Neural progenitor cell (in vitro differentiated cells): ENCODE measurements around the gene RCAN3. TPM values are rescaled to one million over a fixed set of nuclear protein-coding genes. Genes with fewer than 3 reads are reported as not detected.
"Not testable (repeated sequence)": the region's sequence is repeated elsewhere in the genome, so short reads cannot be mapped to it uniquely, and the experiment has no call there.

Source experiments
- DNase-seq: peaks from one replicate; pipeline ENCODE4 v3.0.0-alpha.2; 2016; ENCODE audit warnings: low spot score
- H2AFZ ChIP-seq: fragments of 200-600 bp; sonication (generic); replicated peaks from 2 replicates; pipeline ENCODE4 v1.6.1; 2016; ENCODE audit warnings: antibody characterized with exemption
- H3F3A ChIP-seq: fragments of 200-600 bp; sonication (generic); 2 replicates; pipeline ENCODE4 v1.6.1; 2016; ENCODE audit warnings: antibody characterized with exemption, low read depth
- H3K27ac ChIP-seq: fragments of 200-600 bp; sonication (generic); 2 replicates; pipeline ENCODE4 v1.5.1; 2016; ENCODE audit warnings: mild to moderate bottlenecking
- H3K27me3 ChIP-seq: fragments of 200-600 bp; sonication (generic); 2 replicates; pipeline ENCODE4 v1.6.1; 2016; ENCODE audit warnings: mild to moderate bottlenecking, moderate library complexity
- H3K36me3 ChIP-seq: fragments of 200-600 bp; sonication (generic); 2 replicates; pipeline ENCODE4 v1.5.1; 2016
- H3K4me1 ChIP-seq: fragments of 200-600 bp; sonication (generic); 2 replicates; pipeline ENCODE4 v1.6.1; 2016; ENCODE audit warnings: mixed run types
- H3K4me2 ChIP-seq: fragments of 200-600 bp; sonication (generic); 2 replicates; pipeline ENCODE4 v1.6.1; 2016
- H3K4me3 ChIP-seq: fragments of 200-600 bp; sonication (generic); 2 replicates; pipeline ENCODE4 v1.5.1; 2016
- H3K79me2 ChIP-seq: fragments of 200-600 bp; sonication (generic); 2 replicates; pipeline ENCODE4 v1.6.1; 2016; ENCODE audit warnings: low read depth
- H3K9ac ChIP-seq: fragments of 200-600 bp; sonication (generic); 2 replicates; pipeline ENCODE4 v1.6.1; 2016
- H3K9me3 ChIP-seq: fragments of 200-600 bp; sonication (generic); 2 replicates; pipeline ENCODE4 v1.5.1; 2016; ENCODE audit warnings: low read depth
- H4K20me1 ChIP-seq: fragments of 200-600 bp; sonication (generic); 2 replicates; pipeline ENCODE4 v1.6.1; 2016; ENCODE audit warnings: low read depth
- H3K27ac Mint-ChIP-seq: 3 replicates; pipeline ENCODE4 v1.8.0; 2021; ENCODE audit warnings: mixed read lengths
- H3K27me3 Mint-ChIP-seq: 2 replicates; pipeline ENCODE4 v1.8.0; 2022; ENCODE audit warnings: low read depth, mild to moderate bottlenecking, inconsistent platforms, moderate library complexity, mixed read lengths; ENCODE audit not compliant: insufficient read depth
- H3K36me3 Mint-ChIP-seq: 3 replicates; pipeline ENCODE4 v1.8.0; 2021; ENCODE audit warnings: mixed read lengths
- H3K4me1 Mint-ChIP-seq: 3 replicates; pipeline ENCODE4 v1.8.0; 2021; ENCODE audit warnings: mixed read lengths
- H3K4me3 Mint-ChIP-seq: 3 replicates; pipeline ENCODE4 v1.8.0; 2021; ENCODE audit warnings: mild to moderate bottlenecking, moderate library complexity, mixed read lengths
- H3K9me3 Mint-ChIP-seq: 3 replicates; pipeline ENCODE4 v1.8.0; 2020; ENCODE audit warnings: mixed read lengths
- EZH2 ChIP-seq: fragments of 200-600 bp; sonication (generic); IDR thresholded peaks from 2 replicates; pipeline ENCODE4 v1.6.1; 2017; ENCODE audit warnings: antibody characterized with exemption, mild to moderate bottlenecking, moderate library complexity
- EZH2phosphoT487 ChIP-seq: fragments of 200-600 bp; sonication (generic); IDR thresholded peaks from 2 replicates; pipeline ENCODE4 v1.6.1; 2017; ENCODE audit warnings: antibody characterized with exemption
- total RNA-seq: library from RNA; depleted of rRNA; stranded (reverse); fragments of >200 nt; gene quantifications from 2 replicates; pipeline ENCODE4 v1.2.3, GENCODE V29; 2015; ENCODE audit warnings: low replicate concordance
- TF ChIP-seq, protein P1 (sequence below): fragments of 200-600 bp; sonication (generic); IDR thresholded peaks from 2 replicates; pipeline ENCODE4 v1.5.1; 2017; ENCODE audit warnings: antibody characterized with exemption, mild to moderate bottlenecking

The RCAN3 gene
- total RNA-seq, 1 donor from 2014 or later, result 9.3 TPM

DNA sequence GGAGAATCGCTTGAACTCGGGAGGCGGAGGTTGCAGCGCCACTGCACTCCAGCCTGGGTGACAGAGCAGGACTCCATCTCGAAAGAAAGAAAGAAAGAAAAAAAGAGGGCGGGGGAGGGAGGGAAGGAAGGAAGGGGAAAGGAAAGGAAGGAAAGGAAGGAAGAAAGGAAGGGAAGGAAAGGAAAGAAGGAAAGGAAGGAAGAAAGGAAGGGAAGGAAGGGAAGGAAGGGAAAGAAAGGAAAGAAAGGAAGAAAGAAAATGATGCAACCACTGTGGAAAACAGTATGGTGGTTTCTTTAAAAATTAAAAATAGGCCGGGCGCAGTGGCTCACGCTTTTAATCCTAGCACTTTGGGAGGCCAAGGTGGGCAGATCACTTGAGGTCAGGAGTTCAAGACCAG lies 15.2 kb upstream of the RCAN3 start:
- H3K36me3 Mint-ChIP-seq, result no peaks in the 10 kb centered on the region
- no peaks in the 10 kb centered on the region for H3K27me3 ChIP-seq
- TF ChIP-seq EZH2 (no peak), EZH2phosphoT487 (no peak)
- TF ChIP-seq, protein P1, sequence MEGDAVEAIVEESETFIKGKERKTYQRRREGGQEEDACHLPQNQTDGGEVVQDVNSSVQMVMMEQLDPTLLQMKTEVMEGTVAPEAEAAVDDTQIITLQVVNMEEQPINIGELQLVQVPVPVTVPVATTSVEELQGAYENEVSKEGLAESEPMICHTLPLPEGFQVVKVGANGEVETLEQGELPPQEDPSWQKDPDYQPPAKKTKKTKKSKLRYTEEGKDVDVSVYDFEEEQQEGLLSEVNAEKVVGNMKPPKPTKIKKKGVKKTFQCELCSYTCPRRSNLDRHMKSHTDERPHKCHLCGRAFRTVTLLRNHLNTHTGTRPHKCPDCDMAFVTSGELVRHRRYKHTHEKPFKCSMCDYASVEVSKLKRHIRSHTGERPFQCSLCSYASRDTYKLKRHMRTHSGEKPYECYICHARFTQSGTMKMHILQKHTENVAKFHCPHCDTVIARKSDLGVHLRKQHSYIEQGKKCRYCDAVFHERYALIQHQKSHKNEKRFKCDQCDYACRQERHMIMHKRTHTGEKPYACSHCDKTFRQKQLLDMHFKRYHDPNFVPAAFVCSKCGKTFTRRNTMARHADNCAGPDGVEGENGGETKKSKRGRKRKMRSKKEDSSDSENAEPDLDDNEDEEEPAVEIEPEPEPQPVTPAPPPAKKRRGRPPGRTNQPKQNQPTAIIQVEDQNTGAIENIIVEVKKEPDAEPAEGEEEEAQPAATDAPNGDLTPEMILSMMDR, result no peak
- H2AFZ ChIP-seq, result no peak overlapping the region
- H3K9me3 ChIP-seq, result no peaks in the 10 kb centered on the region
- no peak overlapping the region for H3K27ac Mint-ChIP-seq
- no peaks in the 10 kb centered on the region for H3K4me1 ChIP-seq
- no peak for DNase-seq
- no peak overlapping the region for H3K4me3 Mint-ChIP-seq
- H3K27ac ChIP-seq, result no peak overlapping the region
- H3K27me3 Mint-ChIP-seq, result peaks cover 11% of the 10 kb centered on the region
- no peaks in the 10 kb centered on the region for H3K79me2 ChIP-seq
- H4K20me1 ChIP-seq, result no peaks in the 10 kb centered on the region
- H3F3A ChIP-seq, result no peaks in the 10 kb centered on the region
- no peak overlapping the region for H3K4me3 ChIP-seq
- no peak overlapping the region for H3K9ac ChIP-seq
- H3K4me1 Mint-ChIP-seq, result no peaks in the 10 kb centered on the region
- H3K4me2 ChIP-seq, result no peak overlapping the region
- H3K36me3 ChIP-seq, result no peaks in the 10 kb centered on the region
- H3K9me3 Mint-ChIP-seq, result peaks cover 8% of the 10 kb centered on the region

DNA sequence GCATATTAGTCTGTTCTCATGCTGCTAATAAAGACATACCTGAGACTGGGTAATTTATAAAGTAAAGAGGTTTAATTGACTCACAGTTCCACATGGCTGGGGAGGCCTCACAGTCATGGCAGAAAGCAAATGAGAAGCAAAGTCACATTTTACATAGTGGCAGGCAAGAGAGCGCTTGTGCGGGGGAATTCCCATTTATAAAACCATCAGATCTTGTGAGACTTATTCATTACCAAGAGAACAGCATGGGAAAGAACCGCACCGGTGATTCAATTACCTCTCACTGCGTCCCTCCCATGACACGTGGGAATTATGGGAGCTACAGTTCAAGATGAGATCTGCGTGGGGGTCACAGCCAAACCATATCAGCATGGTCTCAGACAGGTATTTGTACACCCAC lies 14.5 kb upstream of the RCAN3 start:
- H3K4me1 ChIP-seq, H3K79me2 ChIP-seq, H3K4me2 ChIP-seq, H3K9ac ChIP-seq, H4K20me1 ChIP-seq, H3K4me1 Mint-ChIP-seq, H3F3A ChIP-seq, H3K36me3 ChIP-seq, H3K4me3 ChIP-seq, H3K36me3 Mint-ChIP-seq, H3K4me3 Mint-ChIP-seq, DNase-seq, H2AFZ ChIP-seq, H3K27ac ChIP-seq, H3K9me3 Mint-ChIP-seq, H3K9me3 ChIP-seq, H3K27ac Mint-ChIP-seq, H3K27me3 ChIP-seq: not testable (repeated sequence)
- H3K27me3 Mint-ChIP-seq, result peaks cover 11% of the 10 kb centered on the region

DNA sequence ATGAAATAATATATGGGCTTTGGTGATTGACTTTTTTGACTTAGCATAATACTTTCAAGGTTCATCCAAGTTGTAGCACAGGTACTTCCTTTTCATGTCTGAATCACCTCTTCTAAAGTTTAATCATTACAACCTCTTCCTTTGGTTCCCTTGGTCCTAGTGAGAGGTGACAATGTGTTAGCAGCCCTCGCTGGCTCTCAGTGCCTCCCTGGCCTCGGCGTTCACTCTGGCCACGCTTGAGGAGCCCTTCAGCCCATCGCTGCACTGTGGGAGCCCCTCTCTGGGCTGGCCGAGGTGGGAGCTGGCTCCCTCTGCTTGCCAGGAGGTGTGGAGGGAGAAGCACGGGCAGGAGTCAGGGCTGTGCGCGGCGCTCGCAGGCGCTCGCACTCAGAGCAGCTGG lies 13.0 kb upstream of the RCAN3 start:
- no peaks in the 10 kb centered on the region for H3K36me3 ChIP-seq
- Mint-ChIP-seq H3K4me3 (no peak overlapping the region), H3K4me1 (no peaks in the 10 kb centered on the region), H3K27ac (no peak overlapping the region), H3K27me3 (peaks cover 11% of the 10 kb centered on the region), H3K36me3 (no peaks in the 10 kb centered on the region), H3K9me3 (peaks cover 8% of the 10 kb centered on the region)
- no peak overlapping the region for H3K9ac ChIP-seq
- no peaks in the 10 kb centered on the region for H3K9me3 ChIP-seq
- H3K79me2 ChIP-seq, result no peaks in the 10 kb centered on the region
- TF ChIP-seq, protein P1, result no peak
- TF ChIP-seq EZH2, result no peak
- no peak for TF ChIP-seq EZH2phosphoT487
- no peaks in the 10 kb centered on the region for H3K4me1 ChIP-seq
- no peak for DNase-seq
- no peak overlapping the region for H3K4me2 ChIP-seq
- no peak overlapping the region for H3K27ac ChIP-seq
- H4K20me1 ChIP-seq, result no peaks in the 10 kb centered on the region
- no peak overlapping the region for H3K4me3 ChIP-seq
- no peaks in the 10 kb centered on the region for H3K27me3 ChIP-seq
- H3F3A ChIP-seq, result no peaks in the 10 kb centered on the region
- no peak overlapping the region for H2AFZ ChIP-seq

DNA sequence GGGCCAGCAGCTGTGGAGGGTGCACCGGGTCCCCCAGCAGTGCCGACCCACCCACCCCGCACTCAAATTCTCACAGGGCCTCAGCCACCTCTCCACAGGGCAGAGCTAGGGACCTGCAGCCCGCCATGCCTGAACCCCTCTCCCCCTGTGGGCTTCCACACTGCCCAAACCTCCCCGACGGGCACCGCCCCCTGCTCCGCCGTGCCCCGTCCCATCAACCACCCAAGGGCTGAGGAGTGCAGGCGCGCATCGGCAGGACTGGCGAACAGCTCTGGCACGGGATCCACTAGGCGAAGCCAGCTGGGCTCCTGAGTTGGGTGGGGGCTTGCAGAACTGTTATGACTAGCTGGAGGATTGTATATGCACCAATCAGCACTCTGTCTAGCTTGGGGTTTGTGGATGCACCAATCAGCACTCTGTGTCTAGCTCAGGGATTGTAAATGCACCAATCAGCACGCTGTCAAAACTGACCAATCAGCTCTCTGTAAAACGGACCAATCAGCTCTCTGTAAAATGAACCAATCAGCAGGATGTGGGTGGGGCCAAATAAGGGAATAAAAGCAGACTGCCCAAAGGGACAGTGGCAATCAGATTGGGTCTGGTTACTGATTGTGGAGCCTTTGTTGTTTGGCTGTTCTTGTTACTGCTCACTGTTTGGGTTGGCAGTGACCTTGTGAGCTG lies 12.4 kb upstream of the RCAN3 start:
- no peak overlapping the region for H2AFZ ChIP-seq
- no peaks in the 10 kb centered on the region for H3K4me1 ChIP-seq
- Mint-ChIP-seq H3K9me3 (peaks cover 8% of the 10 kb centered on the region), H3K4me3 (no peak overlapping the region), H3K27ac (no peak overlapping the region), H3K27me3 (peaks cover 13% of the 10 kb centered on the region), H3K4me1 (no peaks in the 10 kb centered on the region), H3K36me3 (no peaks in the 10 kb centered on the region)
- no peak overlapping the region for H3K27ac ChIP-seq
- no peaks in the 10 kb centered on the region for H3K9me3 ChIP-seq
- no peaks in the 10 kb centered on the region for H3F3A ChIP-seq
- no peak overlapping the region for H3K4me2 ChIP-seq
- H4K20me1 ChIP-seq, result no peaks in the 10 kb centered on the region
- TF ChIP-seq EZH2, result no peak
- TF ChIP-seq EZH2phosphoT487, result no peak
- no peaks in the 10 kb centered on the region for H3K36me3 ChIP-seq
- no peak overlapping the region for H3K4me3 ChIP-seq
- no peaks in the 10 kb centered on the region for H3K27me3 ChIP-seq
- H3K79me2 ChIP-seq, result no peaks in the 10 kb centered on the region
- no peak for DNase-seq
- no peak overlapping the region for H3K9ac ChIP-seq
